GDM1 (cell line): ENCODE results near the gene OR8D1.
A peak's percentile ranks its signal among the peaks of the same experiment; 100 is the strongest.
"Not testable (repeated sequence)": the region's sequence is repeated elsewhere in the genome, so short reads cannot be mapped to it uniquely, and the experiment has no call there.

Source experiments
- DNase-seq: peaks from one replicate; lab custom pipeline; 2025; lab: John Stamatoyannopoulos, UW

Gene OR8D1

DNA sequence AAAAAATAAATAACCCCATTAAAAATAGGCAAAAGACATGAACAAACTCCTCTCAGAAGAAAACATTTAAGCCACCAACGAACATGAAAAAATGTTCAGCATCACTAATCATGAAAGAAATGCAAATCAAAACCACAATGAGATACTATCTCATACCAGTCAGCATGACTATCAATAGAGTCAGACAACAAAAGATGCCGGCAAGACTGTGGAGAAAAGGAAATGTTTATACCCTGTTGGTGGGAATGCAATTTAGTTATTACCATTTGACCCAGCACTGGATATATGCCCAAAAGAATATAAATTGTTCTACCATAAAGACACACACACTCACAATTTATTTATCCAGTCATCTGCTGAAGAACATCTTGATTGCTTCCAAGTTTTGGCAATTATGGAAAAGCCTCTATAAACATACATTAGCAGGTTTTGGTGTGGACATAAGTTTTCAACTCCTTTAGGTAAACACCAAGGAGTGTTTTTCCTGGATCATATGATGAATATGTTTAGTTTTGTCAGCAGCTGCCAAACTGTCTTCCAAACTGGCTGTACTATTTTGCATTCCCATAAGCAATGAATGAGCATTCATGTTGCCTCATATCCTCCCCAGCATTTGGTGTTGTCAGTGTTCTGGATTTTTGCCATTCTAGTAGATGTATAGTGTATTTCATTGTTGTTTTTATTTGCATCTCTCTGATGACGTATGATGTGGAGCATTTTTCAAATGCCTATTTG is 28.0 kb downstream of the OR8D1 start:
- no peak for DNase-seq

GRCh38 chr11:124278261-124278660 is 35.5 kb downstream of the OR8D1 start:
- no peak for DNase-seq

DNA sequence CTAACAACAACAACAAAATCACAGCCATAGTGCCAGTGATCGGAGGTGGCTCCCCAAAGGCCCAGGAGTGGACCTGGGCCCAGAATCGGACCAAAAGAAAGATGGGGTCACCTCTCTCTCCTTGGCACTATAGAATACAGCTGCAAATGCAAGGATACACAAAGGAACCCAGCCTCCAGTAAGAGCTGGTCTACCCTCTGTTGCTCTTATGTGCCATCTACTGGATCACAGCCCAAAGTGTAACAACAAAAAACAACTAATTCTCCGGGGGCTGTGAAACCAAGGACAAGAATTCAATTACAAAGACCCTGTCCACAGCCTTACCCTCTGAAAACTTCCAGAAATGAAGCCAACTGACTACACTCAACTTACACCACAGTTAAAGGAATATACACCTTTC is 35.9 kb downstream of the OR8D1 start:
- DNase-seq: no peak

- no peak for DNase-seq
These were observed 36.5 kb downstream of the OR8D1 start for GRCh38 chr11:124277207-124277606.

DNA sequence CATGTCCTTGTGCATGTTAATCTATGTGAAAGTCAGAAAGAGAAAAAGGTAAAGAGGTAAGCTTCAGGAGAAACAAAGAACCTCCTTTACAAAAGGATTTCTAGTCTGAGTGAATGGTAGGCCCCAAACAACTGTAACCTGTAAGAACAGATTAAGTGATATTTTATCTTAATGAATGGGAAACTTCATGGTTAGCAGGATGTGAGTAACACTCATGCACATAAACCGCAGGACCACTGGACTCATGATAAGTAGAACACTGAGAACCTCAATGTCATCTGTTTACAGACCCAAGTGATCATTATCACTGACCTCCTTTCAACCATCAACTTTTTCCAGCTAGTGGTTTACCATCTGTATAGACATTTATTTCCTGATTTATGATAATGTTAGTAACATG is 37.7 kb downstream of the OR8D1 start:
- peak; percentile 43 for DNase-seq

- no peak for DNase-seq
These were observed 39.7 kb downstream of the OR8D1 start for GRCh38 chr11:124274000-124274399.

DNA sequence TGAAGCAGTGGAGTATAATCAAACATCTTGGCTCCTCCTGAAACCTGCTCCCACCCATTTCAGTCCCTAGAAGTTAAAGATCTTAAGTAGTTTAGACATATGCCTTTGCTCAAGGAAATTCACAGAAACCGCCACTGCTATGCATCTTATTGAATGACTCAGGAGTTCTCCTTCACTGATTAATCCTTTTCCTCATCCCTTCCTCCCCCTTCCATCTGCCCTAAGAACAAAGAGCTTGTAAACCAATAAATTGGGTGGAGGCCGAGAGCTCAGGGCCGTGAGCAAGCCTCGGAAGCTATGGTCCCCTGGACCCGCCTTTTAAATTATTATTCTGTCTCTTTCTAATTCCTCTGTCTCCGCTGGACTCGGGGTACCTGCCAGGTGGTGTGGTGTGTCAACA is 42.9 kb downstream of the OR8D1 start:
- DNase-seq: not testable (repeated sequence)

DNA sequence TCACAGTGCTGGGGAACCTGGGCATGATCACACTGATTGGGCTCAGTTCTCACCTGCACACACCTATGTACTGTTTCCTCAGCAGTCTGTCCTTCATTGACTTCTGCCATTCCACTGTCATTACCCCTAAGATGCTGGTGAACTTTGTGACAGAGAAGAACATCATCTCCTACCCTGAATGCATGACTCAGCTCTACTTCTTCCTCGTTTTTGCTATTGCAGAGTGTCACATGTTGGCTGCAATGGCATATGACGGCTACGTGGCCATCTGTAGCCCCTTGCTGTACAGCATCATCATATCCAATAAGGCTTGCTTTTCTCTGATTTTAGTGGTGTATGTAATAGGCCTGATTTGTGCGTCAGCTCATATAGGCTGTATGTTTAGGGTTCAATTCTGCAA is 48.7 kb downstream of the OR8D1 start:
- DNase-seq: not testable (repeated sequence)

GRCh38 chr11:124256076-124256475 is 57.7 kb downstream of the OR8D1 start, which contains the start of gene OR8G5:
Gene OR8G5, plus strand, starts transcription at chr11:124256376. Its CDS starts 8,556 bp downstream, at chr11:124264932.
- DNase-seq: no peak
